ENCODE measurements around the gene HERC2. TPM values are rescaled to one million over a fixed set of nuclear protein-coding genes. Genes with fewer than 3 reads are reported as not detected.

HERC2 gene
- total and polyA plus RNA-seq, 2 of the 4 experiments (the other 2 are of a cell fraction), result 20.8 to 28.9 TPM

DNA sequence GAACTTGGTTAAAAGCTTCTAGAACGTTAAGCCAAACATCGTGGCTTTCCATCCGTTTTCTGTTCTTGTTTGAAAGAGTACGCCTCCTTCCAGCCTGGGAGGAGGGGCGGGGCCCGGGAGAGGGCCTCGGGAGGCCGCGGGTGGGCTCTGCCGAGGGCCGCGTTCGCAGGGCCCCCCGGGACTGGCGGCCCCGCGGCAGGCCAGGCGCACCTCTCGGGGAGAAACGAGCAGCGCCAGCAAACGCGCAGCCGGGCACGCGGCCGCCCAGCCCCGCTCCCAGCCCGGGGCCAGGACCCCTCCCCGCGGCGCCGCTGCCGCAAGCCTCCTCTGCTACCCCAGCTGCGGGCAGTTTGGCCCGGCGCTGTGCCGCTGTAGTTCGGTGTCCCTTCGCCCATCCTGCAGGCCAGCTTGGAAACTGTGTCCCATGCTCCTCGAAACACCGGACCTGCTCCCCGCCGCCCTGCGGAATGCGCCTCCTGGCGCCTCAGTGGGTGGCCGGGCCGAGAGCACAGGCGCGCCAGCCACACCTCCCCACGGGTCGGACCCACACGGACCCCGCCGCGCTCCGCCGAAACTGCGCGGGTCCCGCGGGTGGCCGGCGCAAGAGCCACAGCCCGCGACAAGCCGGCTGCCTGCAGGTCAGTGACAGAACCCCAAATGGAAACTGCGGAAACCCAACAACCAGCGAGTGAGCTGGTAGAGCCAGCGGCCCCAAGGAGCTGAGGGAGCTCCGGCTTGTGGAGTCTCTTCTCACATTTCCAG, 225.1 kb downstream of the HERC2 start:
- H4K8ac ChIP-seq (ENCODE audit: low read depth in 2 of 2, low read length in 2 of 2), result no peak overlapping the region
- no peak overlapping the region for H2BK5ac ChIP-seq (ENCODE audit: low read depth, low read length, poor library complexity, severe bottlenecking)
- H2AK9ac ChIP-seq (replicated peaks; ENCODE audit: low read depth, low read length, poor library complexity), result no peak overlapping the region
- no peak overlapping the region for H3K4ac ChIP-seq (ENCODE audit: low read depth, low read length)
- no TSS peak for BruUV-seq (replicated peaks)
- no peak overlapping the region for H3K14ac ChIP-seq (replicated peaks; ENCODE audit: low read depth, low read length)
- DNase-seq (no peak), ATAC-seq (ENCODE audit: low read depth) (peak; percentile 5)
- H2BK120ac ChIP-seq (ENCODE audit: low read depth, low read length), result no peak overlapping the region
- no peaks in the 10 kb centered on the region for H3K9me3 ChIP-seq (ENCODE audit: control insufficient read depth, insufficient read depth, low read length)
- H3K9ac ChIP-seq (ENCODE audit: low read depth, low read length), result no peak overlapping the region
- 5% methylated on average over 24 of the region's 72 CpGs; no CpG with 5 or more reads in 1 of the 2 experiments for WGBS, 2 experiments (ENCODE audit: extremely low coverage in 2 of 2, insufficient read length in 1 of 2)
- H3K4me2 ChIP-seq (ENCODE audit: low read depth, low read length), result peak overlapping the region; percentile 84
- H3K27me3 ChIP-seq (ENCODE audit: control insufficient read depth, insufficient read depth, low read length), result peaks cover 57% of the 10 kb centered on the region
- H3K27ac ChIP-seq (ENCODE audit: insufficient read depth, low read length), result no peak overlapping the region
- TF ChIP-seq RFX5 (IDR thresholded peaks at IDR 0.05; ENCODE audit: low read depth, low read length) (no peak), NFE2L2 (IDR thresholded peaks at IDR 0.05; ENCODE audit: low read depth, low read length) (no peak), CEBPB (IDR thresholded peaks at IDR 0.05; ENCODE audit: low read depth, low read length) (no peak), MXI1 (IDR thresholded peaks at IDR 0.05; ENCODE audit: borderline replicate concordance, low read depth, low read length) (no peak), RAD21 (IDR thresholded peaks at IDR 0.05; ENCODE audit: low read length) (no peak), BHLHE40 (IDR thresholded peaks at IDR 0.05; ENCODE audit: low read depth, low read length) (no peak)
- in situ Hi-C loops (cut with MboI; ENCODE audit: low sequenced_read_pairs), result no loop called here
- H3K4me3 ChIP-seq (ENCODE audit: insufficient read depth, low read depth, low read length), result peak overlapping the region; percentile 41
- H2AK5ac ChIP-seq (ENCODE audit: low read depth, low read length), result no peak overlapping the region
- H3K56ac ChIP-seq (ENCODE audit: extremely low read depth, insufficient read depth, low read length), result no peak overlapping the region
- peaks cover 2% of the 10 kb centered on the region; the same call in 1 of the 2 replicates for H3K4me1 ChIP-seq (ENCODE audit: control insufficient read depth, insufficient read depth, low read length)
- no peak overlapping the region for H4K5ac ChIP-seq (ENCODE audit: low read depth, low read length)
- CTCF ChIA-PET, result no interaction called here
- intact Hi-C loops (cut with micrococcal nuclease), result no loop called here
- H2AFZ ChIP-seq (replicated peaks; ENCODE audit: low read length, poor library complexity), result peak overlapping the region; percentile 95
- no peak overlapping the region for H2BK15ac ChIP-seq (ENCODE audit: low read depth, low read length)
- no peaks in the 10 kb centered on the region for H3K9me1 ChIP-seq (ENCODE audit: insufficient read depth, low read length)
- H2BK20ac ChIP-seq (ENCODE audit: low read depth, low read length), result no peak overlapping the region
- no peaks in the 10 kb centered on the region for H3K36me3 ChIP-seq (ENCODE audit: control insufficient read depth, insufficient read depth, low read length)
- H4K20me1 ChIP-seq (ENCODE audit: insufficient read depth, low read length), result no peaks in the 10 kb centered on the region
- H3K79me1 ChIP-seq (ENCODE audit: low read depth in 1 of 2, low read length in 2 of 2), result no peaks in the 10 kb centered on the region
- H4K91ac ChIP-seq (ENCODE audit: insufficient read depth, low read depth, low read length), result no peak overlapping the region
- no peak overlapping the region for H3K23ac ChIP-seq (ENCODE audit: low read depth, low read length)
- dilution Hi-C loops (cut with HindIII; ENCODE audit: low sequenced_read_pairs, unreplicated experiment), result no loop called here
- POLR2A ChIA-PET (ENCODE audit: unreplicated experiment), result no interaction called here
- H3K18ac ChIP-seq (ENCODE audit: low read depth, low read length), result no peak overlapping the region
